HG02759 (cell line): ENCODE data around the gene CACFD1.

ENCODE experiments used
- ATAC-seq: cut with Tn5 transposase; IDR thresholded peaks from one replicate; pipeline ENCODE4 v1.9.1; 2021; ENCODE audit warnings: mild to moderate bottlenecking, moderate library complexity; ENCODE audit not compliant: unreplicated experiment

CACFD1 gene

GRCh38 chr9:133496861-133497842 lies 37.4 kb downstream of the CACFD1 start:
- no peak for ATAC-seq

GRCh38 chr9:133499132-133499891 lies 39.5 kb downstream of the CACFD1 start:
- ATAC-seq = no peak

GRCh38 chr9:133499892-133500270 lies 40.1 kb downstream of the CACFD1 start:
- no peak for ATAC-seq

GRCh38 chr9:133502112-133502511 lies 42.3 kb downstream of the CACFD1 start:
- ATAC-seq = no peak

GRCh38 chr9:133505186-133505830 lies 45.5 kb downstream of the CACFD1 start:
- ATAC-seq = no peak

- no peak for ATAC-seq
Observed at GRCh38 chr9:133505901-133506652, 46.3 kb downstream of the CACFD1 start.

GRCh38 chr9:133506653-133507038 lies 46.9 kb downstream of the CACFD1 start:
- no peak for ATAC-seq

- ATAC-seq = no peak
Observed at GRCh38 chr9:133507246-133507965, 47.6 kb downstream of the CACFD1 start.

GRCh38 chr9:133508046-133508445 lies 48.3 kb downstream of the CACFD1 start:
- no peak for ATAC-seq

GRCh38 chr9:133509179-133510083 lies 49.7 kb downstream of the CACFD1 start:
- no peak for ATAC-seq

GRCh38 chr9:133510926-133511505 lies 51.2 kb downstream of the CACFD1 start:
- ATAC-seq = no peak

GRCh38 chr9:133511607-133512006 lies 51.8 kb downstream of the CACFD1 start:
- no peak for ATAC-seq

- no peak for ATAC-seq
Observed at GRCh38 chr9:133512253-133513213, 52.8 kb downstream of the CACFD1 start.

- ATAC-seq = no peak
Observed at GRCh38 chr9:133513214-133514100, 53.7 kb downstream of the CACFD1 start.

GRCh38 chr9:133514460-133515239 lies 54.9 kb downstream of the CACFD1 start:
- ATAC-seq = no peak

GRCh38 chr9:133515240-133515610 lies 55.4 kb downstream of the CACFD1 start:
- no peak for ATAC-seq
